Measurements from ENCODE around the gene THAP11.

THAP11 gene

DNA sequence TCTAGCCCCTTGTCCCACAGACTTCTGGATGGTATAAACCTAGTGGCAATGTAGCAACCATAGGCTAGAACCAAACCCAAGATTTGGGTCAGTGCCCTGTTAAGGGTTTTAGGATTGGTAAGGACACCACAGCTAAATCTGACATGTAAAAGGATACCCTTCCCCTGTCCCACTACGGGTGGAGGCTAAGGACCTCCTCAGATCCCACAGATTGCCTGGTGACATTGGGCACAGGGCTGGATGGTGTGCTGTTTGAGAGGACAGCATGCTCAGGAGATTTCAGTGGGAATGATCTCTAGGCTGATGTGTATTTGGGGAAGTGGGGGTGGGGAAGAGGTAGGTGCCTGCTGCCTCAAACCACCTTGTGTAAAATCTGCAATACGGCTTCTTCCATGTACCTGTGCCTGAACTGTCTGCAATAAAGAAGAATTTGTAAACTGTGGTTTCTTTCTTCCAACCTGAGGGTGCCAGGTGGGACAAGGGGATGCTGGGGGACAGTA is 30.1 kb downstream of the THAP11 start:
- DNase-seq (ENCODE audit: extremely low read depth, low read depth) = no peak
- TF ChIP-seq, protein P1, sequence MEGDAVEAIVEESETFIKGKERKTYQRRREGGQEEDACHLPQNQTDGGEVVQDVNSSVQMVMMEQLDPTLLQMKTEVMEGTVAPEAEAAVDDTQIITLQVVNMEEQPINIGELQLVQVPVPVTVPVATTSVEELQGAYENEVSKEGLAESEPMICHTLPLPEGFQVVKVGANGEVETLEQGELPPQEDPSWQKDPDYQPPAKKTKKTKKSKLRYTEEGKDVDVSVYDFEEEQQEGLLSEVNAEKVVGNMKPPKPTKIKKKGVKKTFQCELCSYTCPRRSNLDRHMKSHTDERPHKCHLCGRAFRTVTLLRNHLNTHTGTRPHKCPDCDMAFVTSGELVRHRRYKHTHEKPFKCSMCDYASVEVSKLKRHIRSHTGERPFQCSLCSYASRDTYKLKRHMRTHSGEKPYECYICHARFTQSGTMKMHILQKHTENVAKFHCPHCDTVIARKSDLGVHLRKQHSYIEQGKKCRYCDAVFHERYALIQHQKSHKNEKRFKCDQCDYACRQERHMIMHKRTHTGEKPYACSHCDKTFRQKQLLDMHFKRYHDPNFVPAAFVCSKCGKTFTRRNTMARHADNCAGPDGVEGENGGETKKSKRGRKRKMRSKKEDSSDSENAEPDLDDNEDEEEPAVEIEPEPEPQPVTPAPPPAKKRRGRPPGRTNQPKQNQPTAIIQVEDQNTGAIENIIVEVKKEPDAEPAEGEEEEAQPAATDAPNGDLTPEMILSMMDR (IDR thresholded peaks at IDR 0.05; ENCODE audit: low read depth, low read length) = no peak

DNA sequence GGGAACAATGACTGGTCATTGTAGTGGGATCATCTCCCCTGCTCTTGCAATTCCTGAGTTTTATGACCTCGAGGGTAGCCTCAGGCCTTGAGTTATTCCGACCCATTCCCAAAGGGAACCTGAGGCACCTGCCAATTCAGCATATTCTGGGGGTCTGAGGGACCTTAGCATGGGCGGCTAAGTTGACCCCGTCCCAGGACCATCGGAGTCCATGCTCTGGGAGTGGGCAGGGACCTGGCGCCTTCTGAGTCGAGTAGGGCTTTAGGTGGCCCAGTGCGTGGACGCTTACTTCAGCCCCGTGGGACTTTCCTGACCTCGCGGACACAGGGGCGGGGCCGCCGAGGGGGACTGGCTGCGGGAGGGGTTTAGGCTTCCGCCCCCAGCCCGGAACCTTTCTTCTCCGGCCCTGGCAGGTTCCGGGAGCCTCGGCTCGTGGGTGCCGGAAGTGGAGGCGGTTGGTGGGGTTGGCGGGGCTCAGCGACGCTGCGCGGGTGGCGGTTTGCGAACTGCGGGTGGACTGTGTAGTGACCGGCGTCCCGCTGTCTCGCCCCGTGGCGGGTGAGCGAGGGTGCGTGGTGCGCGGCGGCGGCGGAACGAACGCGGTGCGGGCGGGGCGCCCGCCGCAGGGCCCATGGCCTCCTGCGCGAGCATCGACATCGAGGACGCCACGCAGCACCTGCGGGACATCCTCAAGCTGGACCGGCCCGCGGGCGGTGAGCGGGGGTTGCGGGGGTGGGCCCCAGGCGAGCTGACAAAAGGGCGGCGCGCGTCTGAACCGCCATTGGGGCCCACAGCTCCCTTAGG is 30.7 kb downstream of the THAP11 start, which contains the start of gene EDC4:
Gene EDC4 (plus strand): TSS at position 422 of the 804 bp plus-strand sequence. CDS start 210 bp downstream, at position 632.
- TF ChIP-seq, protein P1 (IDR thresholded peaks at IDR 0.05; ENCODE audit: low read depth, low read length) = no peak
- peak; percentile 50 for DNase-seq (ENCODE audit: extremely low read depth, low read depth)

DNA sequence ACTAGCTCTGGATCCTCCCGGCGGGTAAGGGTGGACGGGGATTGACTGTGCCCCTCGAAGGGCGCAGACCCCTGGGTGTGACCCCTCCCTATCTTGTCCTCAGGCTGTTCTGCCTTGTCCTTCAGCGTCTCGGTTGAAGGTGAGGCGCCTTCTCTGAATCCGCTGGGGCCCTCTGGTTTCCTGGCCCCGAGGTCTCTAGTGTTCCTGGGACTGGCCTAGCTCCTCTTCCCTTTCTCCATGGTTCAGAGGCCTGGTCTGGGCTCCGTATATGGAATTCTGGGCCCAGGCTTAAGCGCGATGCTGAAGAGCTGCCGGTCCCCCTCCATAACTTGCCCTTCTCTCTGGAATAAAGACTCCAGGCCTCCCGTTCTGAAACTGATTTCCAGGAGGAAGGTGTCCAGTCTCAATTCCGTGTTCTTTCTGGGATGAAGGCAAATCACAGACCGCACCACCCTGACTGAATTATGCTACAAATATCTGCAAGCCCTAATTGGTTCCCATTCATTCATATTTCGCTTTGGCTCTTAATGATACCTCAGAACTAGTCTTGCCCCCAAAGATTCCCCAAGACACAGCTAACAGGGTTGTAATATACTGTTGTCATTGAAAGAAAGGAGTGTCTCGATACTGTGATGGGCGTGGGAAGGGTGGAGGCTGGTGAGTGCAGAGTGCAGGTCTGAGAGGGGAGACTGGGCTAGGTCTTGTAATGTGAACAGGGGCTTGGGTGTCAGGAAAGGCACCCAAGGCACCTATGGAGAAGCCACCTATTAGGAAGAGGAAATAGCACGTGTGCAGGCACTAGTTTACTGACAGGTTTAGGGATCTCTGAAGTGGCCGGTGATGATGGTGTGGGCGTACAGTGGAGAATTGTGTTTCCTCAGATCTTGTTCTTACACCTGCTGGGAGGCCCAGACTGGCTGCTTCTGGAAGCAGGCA is 31.6 kb downstream of the THAP11 start:
- no peak for DNase-seq (ENCODE audit: extremely low read depth, low read depth)
- TF ChIP-seq, protein P1 (IDR thresholded peaks at IDR 0.05; ENCODE audit: low read depth, low read length) = no peak

DNA sequence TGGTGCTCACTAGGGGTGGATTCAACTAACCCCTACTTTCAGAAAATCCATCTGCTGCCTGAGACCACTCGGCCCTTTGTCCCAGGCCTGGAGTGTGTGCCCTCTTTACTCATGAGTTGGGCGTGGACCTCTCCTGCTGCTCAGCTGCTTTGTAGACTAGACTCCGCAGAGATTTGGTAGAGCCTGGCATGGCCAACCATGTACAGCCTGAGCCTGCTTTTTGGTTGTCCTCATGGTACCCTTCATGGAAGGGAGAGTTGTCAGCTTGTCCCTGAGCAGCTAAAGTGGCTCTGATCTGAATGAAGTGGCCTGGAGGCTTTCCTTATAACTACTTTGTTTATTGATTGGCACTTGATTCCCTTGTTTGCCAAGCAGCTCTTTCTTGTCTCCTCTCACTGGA is 32.3 kb downstream of the THAP11 start:
- TF ChIP-seq, protein P1 (IDR thresholded peaks at IDR 0.05; ENCODE audit: low read depth, low read length) = no peak
- DNase-seq (ENCODE audit: extremely low read depth, low read depth) = no peak

DNA sequence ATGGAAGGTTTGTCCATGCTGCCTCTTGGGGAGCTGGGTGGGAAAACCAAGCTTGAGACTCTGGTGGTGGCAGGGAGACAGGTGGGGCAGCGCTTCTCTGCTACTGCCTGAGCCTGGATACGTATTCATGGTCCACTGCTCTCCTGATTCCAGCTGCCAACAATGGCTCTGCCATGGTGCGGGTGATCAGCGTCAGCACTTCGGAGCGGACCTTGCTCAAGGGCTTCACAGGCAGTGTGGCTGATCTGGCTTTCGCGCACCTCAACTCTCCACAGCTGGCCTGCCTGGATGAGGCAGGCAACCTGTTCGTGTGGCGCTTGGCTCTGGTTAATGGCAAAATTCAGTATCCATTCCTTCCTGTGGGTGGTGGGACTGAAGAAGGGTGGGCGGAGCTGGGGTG is 34.9 kb downstream of the THAP11 start:
- TF ChIP-seq, protein P1 (IDR thresholded peaks at IDR 0.05; ENCODE audit: low read depth, low read length) = no peak
- no peak for DNase-seq (ENCODE audit: extremely low read depth, low read depth)

DNA sequence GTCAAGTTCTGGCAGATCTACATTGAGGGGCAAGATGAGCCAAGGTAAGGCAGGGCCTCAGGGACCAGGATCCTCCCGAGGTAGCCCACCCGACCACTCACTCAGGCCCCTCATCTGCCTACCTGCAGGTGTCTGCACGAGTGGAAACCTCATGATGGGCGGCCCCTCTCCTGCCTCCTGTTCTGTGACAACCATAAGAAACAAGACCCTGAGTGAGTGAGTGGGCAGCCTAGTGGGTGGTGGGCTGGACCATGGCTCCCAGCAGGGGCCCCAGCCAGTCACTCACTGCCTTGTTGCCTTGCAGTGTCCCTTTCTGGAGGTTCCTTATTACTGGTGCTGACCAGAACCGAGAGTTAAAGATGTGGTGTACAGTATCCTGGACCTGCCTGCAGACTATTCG is 36.1 kb downstream of the THAP11 start:
- TF ChIP-seq, protein P1 (IDR thresholded peaks at IDR 0.05; ENCODE audit: low read depth, low read length) = no peak
- DNase-seq (ENCODE audit: extremely low read depth, low read depth) = no peak

All from AG09319 (cell line).